NCI-H146 (cell line): ENCODE data around the gene DEPDC1B.
"Not testable (repeated sequence)": the region's sequence is repeated elsewhere in the genome, so short reads cannot be mapped to it uniquely, and the experiment has no call there.

Source experiments
- DNase-seq: peaks from one replicate; lab custom pipeline; 2025; lab: John Stamatoyannopoulos, UW

DEPDC1B gene

GRCh38 chr5:60699609-60700415, at the start of gene DEPDC1B:
Gene DEPDC1B (minus strand): TSS chr5:60700166. CDS start chr5:60700093, 73 bp downstream.
- DNase-seq: peak; percentile 93

DNA sequence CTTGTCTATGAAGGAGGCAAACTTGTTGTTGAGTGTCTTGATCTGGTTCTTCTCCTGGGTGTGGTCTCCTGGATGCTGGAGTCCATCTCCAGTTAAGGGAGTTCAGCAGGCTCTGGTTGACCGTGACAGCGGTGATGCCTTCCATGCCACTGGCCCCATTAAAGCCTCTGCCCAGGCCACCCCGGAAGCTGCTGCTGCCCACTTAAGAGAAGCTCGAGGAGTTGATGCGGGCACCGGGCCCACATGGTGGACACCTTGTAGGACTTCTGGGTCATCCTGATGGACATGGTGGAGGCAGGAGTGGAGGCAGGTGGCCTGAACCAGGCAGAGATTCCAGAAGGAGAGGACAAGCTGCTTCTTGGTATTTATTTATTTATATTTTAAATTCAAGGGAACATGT, 44.7 kb upstream of the DEPDC1B start:
- no peak for DNase-seq

DNA sequence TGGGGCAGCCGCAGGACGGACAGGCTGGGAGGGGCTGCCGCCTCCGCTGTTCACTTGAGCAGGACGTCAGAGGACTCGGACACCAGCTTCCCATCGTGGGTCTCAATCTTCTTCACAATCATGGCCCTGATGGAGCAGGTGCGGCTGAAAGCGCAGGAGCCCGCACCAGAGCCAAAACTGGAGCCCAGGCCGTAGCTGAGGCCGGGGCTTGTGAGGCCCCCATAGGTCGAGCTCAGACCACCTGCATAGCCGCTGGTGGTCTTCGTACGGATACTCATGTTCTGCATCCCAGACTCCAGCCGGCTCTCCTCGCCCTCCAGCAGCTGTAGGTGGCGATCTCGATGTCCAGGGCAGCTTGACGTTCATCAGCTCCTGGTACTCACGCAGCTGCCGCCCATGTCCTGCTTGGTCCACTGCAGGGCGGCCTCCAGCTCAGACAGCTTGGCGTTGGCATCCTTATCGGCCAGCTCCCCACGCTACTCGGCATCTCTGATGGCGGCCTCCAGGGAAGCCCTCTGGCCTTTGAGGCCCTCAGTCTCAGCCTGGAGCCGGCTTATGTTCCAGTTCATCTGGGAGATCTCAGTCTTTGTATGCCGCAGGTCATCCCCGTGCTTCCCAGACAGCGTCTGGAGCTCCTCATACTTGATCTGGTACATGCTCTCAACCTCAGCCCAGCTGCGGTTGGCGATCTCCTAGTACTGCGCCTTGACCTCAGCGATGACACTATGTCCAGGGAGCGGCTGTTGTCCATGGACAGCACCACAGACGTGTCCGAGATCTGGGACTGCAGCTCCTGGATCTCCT, 43.7 kb upstream of the DEPDC1B start:
- no peak for DNase-seq

GRCh38 chr5:60740322-60740721, 40.4 kb upstream of the DEPDC1B start:
- no peak for DNase-seq

DNA sequence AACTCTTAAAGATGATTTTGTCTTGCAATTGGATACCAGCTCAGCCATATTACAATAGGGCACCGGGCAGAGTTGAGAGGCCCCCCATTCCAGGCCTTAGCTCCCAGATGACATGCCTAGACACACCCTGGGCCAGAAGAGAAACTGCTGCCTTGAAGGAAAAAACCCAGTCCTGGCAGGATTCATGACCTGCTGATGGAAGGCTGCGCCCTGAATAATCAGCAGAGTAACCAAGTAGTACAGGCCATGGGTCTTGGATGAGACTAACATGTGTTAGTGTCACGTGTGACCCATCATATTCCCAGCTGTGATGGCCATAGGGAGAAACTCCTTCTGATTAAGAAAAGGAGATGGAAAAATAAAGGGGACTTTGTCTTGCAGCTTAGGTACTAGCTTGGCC, 39.0 kb upstream of the DEPDC1B start:
- no peak for DNase-seq

DNA sequence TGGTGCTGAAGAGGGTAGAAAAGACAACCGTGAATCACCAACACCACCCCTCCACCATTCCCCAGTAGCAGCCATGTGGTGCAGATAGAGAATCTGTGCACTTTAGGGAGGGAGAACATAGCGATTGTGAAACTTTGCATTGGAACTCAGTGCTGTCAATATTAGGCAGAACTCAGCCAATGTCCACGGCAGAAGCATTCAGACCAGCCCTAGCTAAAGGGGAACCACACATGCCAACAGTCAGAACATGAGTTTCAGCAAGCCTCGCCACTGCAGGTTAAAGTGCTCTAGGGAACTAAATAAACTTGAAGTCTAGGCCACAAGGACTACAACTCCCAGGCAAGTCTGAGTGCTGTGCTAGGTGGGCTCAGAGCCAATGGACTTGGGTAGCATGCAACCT, 38.5 kb upstream of the DEPDC1B start:
- DNase-seq: no peak

GRCh38 chr5:60730858-60731257, 30.9 kb upstream of the DEPDC1B start:
- not testable (repeated sequence) for DNase-seq

DNA sequence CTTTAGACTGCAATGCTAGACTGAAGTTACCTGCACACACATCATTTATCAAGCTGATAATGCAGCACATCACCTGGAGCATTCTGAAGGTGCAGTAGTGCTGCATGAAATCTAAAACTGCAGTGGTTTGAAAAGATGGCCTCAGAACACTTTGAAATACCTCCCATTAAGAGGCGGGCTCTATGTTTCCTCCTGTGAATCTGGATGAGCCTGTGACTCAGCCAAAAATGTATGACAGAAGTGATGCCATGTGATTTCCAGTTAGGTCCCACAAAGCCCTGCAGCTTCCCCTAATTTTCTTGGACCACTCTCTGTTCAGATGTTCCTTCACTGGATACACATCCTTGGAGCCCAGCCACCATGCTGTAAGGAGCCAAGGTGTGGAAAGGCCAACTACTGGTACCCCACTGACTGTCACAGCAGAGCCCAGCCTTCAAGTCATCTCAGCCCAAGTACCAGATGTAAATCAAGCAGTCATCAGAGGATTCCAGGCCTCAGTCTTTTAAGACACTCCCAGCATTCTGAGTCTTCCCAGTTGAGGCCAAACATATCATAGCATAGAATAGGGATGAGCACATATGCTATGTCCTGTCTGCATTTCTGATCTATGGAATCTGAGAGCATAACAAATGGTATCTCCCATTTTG, 27.2 kb upstream of the DEPDC1B start:
- no peak for DNase-seq

- DNase-seq: no peak
Observed at GRCh38 chr5:60724126-60724525, 24.2 kb upstream of the DEPDC1B start.

- DNase-seq: peak; percentile 96
Observed at GRCh38 chr5:60722416-60722815, 22.4 kb upstream of the DEPDC1B start.

DNA sequence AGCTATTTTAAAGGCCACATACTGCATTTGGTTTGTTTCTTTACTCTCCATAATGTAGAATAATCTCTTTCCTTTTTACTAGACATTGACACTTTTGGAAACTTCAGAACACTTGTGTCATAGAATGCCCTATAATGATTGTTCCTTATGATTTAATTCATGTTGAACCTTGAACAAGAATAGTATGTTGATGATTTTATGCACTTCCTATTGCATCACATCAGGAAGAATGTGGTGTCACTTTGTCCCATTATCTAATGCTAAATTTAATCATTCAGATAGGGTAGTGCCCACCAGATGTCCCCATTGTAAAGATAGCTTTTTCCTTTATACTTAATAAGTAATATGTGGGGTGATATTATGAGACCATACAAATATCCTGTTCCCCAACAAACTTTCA, 19.4 kb upstream of the DEPDC1B start:
- DNase-seq: no peak

DNA sequence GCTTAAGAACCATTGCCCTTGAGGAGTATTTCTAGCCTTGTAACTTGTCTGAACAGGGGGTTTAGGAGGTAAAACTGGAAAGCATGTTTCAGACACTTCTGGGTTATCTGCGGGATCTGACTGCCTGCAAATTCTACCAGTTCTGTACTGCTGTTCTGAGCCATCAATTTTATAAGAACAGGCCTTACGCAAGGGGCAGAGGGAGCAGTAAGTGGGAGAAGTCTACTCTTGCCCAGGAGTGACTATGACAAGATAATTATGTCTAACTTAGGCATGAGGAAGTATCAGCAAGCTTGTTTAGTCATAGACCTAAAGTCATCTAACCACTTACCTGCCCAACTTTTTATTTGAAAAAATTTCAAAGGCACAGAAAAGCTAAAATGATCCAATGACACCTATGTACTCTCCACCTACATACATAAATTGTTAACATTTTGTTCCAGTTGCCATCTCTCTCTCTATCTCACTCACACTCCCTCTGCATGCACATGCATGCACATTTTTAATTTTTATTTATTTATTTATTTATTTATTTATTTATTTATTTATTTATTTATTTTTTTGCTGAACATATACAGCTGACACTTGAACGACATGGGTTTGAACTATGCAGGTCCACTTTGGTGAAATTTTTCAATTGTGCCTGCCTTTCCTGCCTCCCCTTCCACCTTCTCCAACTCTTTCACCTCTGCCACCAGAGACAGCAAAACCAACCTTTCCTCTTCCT, 18.4 kb upstream of the DEPDC1B start:
- no peak for DNase-seq

GRCh38 chr5:60715201-60715928, 15.4 kb upstream of the DEPDC1B start:
- DNase-seq: not testable (repeated sequence)

DNA sequence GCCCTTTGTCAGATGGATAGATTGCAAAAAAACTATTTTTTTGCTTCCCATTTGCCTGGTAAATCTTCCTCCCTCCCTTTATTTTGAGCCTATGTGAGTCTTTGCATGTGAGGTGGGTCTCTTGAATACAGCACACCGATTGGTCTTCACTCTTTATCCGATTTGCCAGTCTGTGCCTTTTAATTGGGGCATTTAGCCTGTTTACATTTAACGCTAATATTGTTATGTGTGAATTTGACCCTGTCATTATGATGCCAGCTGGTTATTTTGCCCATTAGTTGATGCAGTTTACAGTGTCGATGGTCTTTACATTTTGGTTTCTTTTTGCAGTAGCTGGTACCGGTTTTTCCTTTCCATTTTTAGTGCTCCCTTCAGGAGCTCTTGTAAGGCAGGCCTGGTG, 13.0 kb upstream of the DEPDC1B start:
- no peak for DNase-seq

DNA sequence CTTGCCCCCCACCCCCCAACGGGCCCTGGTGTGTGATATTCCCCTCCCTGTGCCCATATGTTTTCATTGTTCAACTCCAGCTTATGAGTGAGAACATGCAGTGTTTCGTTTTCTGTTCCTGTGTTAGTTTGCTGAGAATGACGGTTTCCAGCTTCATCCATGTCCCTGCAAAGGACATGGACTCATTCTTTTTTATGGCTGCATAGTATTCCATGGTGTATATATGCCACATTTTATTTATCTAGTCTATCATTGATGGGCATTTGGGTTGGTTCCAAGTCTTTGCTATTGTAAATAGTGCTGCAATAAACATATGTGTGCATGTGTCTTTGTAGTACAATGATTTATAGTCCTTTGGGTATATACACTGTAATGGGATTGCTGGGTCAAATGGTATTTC, 11.9 kb upstream of the DEPDC1B start:
- not testable (repeated sequence) for DNase-seq

GRCh38 chr5:60710362-60710761, 10.4 kb upstream of the DEPDC1B start:
- no peak for DNase-seq

GRCh38 chr5:60705144-60705543, 5.2 kb upstream of the DEPDC1B start:
- no peak for DNase-seq

DNA sequence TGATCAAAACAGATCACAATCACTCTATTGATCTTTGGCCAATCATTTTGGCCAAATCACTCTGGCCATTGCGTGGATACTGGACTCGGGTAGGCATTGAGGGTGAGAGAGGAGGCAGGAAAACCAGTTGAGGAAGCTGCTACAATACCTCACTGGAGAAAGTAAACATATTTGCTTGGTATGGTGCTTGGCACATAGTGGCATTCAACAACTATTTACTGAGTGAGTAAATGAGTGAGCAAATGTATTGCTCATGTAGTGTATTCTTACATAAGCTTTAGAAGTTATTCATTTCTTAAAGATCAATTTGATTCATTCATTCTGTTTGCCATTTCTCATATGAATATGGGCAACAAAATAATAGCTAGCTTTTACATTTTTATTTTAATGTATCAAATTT, 4.0 kb upstream of the DEPDC1B start:
- no peak for DNase-seq

- DNase-seq: no peak
Observed at GRCh38 chr5:60701321-60701968, 1.5 kb upstream of the DEPDC1B start.

GRCh38 chr5:60700416-60700757, 421 bp upstream of the DEPDC1B start:
- DNase-seq: no peak

DNA sequence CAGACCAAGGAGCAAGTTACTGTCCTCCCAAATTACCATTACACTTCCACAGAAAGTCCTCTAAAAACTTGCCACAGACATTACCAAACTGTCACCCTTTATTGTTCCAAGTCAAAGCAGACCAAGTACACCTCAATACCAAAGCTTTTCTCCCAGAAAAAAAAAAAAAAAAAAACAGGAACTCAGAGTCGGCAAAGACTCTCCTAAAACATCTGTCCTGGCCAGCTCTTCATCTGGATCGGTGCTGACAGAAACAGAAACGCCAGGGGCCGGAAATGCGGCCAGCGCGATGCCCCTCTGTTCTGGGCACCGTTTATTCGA, 718 bp downstream of the DEPDC1B start:
- DNase-seq: no peak
